HG03520 (cell line): ENCODE results near the gene EPSTI1.

Experiments used
- ATAC-seq: cut with Tn5 transposase; IDR thresholded peaks from one replicate; pipeline ENCODE4 v1.9.1; 2021; ENCODE audit warnings: mild to moderate bottlenecking, moderate library complexity; ENCODE audit not compliant: unreplicated experiment

The EPSTI1 gene

GRCh38 chr13:42860485-42860884 is 131.6 kb downstream of the EPSTI1 start:
- ATAC-seq: no peak

- ATAC-seq: no peak
Measured at GRCh38 chr13:42859760-42860159, 132.3 kb downstream of the EPSTI1 start.

DNA sequence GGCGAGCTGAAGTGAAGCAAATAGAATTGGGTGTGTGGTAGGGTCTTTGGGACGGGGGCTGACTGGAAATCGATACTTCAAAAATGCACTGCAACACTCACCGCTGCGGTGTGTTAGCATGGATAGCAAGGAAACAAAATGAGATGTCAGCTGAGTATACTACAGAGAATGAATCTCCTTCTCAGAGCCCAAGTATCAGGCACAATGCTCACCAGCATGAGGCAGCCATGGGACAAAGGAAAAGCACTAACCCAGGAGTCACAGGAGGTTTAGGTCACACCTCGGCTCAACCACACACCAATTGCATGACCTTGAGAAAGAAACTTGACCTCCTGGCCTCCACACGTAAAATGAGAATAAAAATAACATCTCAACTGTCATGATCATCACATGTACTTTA is 136.6 kb downstream of the EPSTI1 start:
- no peak for ATAC-seq

GRCh38 chr13:42852136-42852535 is 139.9 kb downstream of the EPSTI1 start:
- ATAC-seq: no peak

DNA sequence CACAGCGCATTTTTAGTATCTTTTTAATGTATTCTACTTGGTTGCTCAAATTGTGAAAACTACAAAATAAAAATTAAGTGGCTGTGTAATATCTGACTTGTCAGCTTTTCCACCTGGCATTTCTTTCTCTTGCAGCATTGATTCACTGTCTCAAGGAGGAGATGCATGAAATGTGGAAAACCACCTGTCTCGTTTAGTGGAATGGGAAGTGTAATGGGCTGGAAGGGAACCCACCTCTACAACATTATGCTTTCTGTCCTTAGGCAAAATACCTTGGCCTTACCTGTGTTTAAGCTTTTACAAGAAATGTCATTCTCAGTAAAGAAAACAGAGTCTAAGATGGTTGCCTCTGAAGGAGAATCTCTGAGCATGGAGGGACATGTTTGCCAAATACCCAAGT is 142.8 kb downstream of the EPSTI1 start:
- no peak for ATAC-seq

GRCh38 chr13:42847891-42848663 is 144.0 kb downstream of the EPSTI1 start:
- no peak for ATAC-seq

DNA sequence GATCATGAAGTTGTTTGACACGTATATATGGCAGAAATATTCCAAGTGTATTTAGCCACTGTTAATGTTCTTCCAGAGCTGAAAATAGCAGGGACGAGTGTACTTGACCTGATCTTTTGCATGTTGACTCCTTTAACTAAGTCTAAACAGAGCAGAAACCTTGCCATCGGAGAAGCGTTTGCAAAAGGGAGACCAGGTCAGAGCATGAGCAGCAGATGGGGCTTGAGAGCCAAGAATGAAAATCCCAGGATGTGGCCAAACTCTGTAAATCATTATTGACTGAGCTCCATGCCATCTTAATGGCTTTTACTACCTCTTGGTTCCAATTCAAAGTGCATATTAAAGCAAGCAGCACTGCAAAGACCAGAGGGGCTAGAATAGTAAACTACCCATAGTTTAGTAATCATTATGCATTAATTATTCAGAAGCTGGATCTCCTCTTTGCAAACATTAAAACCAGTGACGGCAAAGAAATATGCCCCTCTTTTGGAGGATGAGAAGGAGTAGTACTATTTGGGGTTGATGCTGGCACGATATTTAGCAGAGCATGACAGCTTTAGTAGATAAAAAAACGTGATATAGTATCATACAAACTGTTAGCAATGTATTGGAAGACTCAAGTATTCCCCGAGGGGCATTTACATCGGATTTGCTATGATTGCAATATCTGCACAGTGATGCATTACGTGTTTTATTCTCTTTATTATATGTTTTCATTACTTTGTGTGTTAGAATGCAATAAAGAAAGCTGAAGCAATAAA is 154.9 kb downstream of the EPSTI1 start:
- ATAC-seq: no peak
